Hematopoietic multipotent progenitor cell treated with erythropoietin and hydrocortisone succinate and interleukin-3 and kit ligand, for 6 days (in vitro differentiated cells): ENCODE results near the gene MMP20.

Experiments
- DNase-seq: peaks from one replicate; pipeline ENCODE4 v3.0.0-alpha.2; 2015

The MMP20 gene

DNA sequence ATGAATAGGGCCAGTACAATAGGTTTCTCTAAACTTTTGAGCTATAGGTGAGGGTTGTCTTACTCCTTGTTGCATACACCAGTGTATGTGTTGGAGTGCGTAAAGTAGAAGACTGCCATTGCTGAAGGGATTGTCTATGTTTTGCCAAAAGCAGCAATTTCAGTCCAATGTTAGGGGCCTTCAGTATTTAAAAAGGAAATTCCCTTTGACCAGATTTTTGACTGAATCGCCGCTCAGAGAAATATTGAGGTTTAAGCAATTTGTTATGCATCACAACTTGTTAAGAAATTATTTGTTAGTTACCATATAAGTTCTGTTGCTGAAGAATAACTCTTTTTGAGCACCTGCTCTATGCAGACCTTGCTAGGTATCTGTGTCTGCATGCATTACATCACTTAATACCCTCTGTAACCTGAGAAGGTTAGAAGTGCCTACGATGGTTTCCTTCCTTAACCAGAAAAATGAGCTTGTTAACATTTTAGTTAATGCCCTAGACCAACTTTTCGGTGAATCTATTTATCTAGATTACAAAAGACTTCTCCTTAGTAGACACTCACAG is 33.9 kb downstream of the MMP20 start:
- no peak for DNase-seq

DNA sequence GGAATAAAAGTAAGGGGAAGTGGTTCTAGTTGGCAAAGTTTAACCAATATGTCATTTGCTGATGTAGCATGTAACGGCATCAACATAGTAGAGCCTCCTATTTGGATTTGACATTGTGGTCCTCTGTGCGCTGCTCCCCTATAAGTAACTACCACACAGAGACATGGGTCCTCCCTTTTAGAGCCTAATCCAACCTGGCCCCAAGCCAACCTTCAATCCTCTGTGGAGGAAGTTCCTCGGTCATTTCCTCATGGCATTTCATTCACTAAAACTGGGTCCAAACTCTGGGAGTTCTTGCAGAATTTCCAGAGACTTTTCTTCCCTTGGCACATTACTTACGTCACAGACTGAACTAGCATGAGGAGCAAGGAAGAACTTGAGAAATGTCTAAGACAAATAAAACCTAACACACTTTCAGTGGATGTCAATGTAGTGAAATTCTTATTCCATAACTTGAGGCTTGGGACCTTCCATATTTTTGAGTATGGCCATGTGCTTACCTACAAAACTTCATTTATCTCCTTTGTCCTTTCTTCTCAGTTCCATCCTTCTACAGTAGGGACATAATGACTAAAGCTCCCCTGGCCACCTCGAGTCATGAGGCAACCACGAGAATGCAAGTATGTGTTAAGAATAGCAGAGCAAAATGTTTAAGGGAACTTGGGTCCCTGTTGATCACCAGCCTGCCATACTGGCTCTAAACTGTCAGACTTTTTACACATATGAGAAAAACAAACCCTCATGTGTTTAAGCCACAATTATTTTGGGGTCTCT is 34.7 kb downstream of the MMP20 start:
- no peak for DNase-seq

DNA sequence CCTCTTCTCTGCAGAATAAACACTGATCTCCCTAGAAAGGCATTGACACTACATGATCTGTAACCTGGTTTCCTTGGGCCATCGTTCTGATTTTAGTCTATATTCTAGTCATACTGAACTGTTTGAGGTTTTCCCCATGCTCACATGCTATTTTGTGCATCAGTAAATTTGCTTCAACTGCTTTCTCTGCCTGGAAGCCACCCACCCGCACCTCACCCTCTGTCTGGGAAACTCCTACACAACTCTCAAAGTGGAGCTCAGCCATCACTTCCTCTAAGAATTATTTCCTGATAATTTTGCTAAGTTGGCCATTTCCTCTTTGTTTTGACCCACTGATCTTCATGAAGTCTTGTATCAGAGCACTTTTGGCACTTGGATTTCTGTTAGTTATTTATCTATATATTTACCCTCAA is 36.1 kb downstream of the MMP20 start:
- no peak for DNase-seq

DNA sequence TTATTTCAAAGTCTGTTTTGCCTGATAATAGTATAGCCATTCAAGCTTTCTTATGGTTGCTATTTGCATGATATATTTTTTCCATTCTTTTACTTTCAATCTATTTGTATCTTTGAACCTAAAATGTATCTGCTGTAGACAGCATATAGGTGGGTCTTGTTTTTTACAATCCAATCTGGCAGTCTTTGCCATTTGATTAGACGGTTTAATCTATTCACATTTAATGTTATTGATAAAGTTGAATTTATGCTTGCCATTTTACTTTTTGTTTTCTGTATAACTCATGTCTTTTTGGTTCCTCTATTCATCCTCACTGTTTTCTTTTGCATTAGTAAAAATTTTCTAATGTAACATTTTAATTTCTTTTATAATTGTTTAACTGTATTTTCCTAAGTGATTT is 37.4 kb downstream of the MMP20 start:
- no peak for DNase-seq

DNA sequence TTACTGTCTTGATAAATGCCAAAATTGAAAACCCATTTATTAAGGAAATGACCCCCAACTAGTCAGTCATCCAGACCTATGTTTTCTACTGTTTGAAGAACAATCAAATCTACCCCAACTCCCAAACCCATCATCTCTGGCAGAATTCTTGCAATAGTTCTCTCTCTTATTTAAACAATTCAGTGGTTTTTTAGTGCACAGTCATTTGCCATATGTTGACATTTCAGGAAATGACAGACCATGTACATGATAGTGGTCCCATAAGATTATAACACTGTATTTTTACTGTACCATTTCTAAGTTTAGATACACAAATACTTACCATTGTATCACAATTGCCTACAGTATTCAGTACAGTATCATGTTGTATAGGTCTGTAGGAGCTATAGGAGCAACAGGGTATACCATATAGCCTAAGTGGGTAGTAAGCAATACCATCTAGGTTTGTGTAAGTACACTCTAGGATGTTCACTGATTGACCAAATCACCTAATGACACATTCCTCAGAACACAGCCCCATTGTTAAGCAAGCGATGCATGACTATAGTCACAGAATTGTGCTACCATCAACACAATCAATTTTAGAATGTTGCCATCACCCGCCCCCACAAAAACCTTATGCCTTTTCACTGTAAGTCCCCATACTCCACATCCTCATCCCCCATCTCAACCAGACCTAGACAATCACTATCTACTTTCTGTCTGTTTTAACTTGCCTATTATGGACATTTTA is 41.8 kb downstream of the MMP20 start:
- DNase-seq, result peak; percentile 22

DNA sequence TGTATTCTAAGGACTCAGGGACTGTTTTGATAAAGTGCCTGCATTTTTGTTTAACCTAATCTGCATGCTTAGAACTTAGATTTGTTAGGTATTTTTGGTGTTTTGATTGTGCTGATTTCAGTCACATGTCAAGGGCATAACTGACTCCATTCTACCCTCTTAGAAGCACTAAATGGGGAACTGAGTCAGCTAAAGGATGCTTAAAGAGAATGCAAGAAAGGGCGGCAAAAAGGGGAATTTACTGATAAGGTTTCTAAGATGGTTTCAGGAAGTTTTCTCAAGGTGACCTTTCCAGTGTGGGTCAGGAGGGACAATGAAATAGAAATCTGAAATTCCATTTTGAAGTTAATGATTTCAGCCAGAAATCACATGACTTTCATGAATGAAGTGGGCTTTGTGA is 43.0 kb downstream of the MMP20 start:
- DNase-seq, result no peak

DNA sequence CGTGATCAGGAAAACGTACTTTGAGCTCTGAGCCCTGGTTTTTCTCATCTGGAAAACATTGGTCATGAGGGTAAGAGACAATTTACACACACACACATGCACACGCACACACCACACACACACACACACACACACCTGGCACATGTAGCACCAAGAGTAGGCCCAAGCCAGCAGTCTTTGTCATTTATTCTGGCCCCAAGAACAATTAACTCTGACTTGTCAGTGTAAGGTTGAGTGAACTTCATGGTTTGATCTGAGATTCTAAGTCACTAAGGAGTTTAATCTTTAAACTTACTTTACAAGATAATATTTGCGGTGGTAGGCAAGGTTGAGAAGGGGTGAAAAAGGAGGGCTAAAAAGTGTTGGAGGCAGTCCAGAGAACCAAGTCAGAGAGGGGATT is 44.1 kb downstream of the MMP20 start:
- no peak for DNase-seq

DNA sequence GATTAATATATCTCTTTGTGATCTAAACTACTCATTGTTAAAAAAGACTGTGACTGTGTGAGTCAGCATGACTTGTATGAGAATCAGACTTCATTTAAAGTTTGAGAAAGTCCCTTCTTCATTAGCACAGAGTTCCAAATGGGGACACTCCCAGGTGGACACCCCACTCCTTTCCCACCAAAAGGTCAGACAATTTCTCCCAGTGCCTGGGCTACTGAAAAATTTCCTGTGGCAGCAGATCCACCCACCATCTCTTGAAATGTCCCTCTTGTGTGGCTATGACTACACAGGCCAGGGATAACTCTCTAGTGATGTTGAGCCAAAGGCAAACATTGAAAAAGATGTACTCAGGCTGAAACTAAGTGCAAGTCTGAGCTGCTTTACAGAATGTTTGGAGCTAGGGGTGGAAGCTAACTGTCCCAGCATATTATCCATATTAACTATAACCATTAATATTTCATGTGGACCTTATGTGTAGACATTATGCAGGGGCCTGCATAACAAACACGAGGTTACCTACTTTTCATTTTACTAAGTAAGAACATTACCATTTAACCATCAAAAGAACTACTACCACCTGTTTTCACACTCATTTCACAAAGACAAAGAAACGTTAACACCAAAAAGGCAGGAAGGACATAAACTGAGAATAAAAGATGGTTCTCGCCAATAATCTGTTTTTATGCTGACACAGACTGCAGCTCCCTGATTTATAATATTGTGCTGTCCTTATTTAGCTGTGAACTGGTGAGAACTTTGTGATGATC is 44.8 kb downstream of the MMP20 start:
- no peak for DNase-seq

DNA sequence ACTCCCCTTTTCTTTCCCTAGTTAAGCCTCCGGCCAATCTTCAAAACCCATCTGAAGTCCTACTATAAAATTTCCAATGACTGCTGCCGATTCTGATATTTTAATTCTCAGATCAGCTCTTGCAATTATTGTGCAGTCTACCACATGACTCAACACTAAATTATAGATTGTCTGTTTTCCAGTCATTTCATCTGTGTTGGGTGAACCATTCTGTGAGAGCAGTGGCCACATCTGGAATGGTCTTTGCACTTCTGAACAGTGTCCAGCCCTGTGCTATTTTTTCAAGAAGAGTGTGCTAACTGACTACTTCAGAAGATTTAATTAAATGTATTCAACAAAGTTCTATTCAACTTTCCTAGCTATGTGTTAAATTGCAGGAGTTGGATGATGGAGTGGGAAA is 47.4 kb downstream of the MMP20 start:
- DNase-seq, result no peak

DNA sequence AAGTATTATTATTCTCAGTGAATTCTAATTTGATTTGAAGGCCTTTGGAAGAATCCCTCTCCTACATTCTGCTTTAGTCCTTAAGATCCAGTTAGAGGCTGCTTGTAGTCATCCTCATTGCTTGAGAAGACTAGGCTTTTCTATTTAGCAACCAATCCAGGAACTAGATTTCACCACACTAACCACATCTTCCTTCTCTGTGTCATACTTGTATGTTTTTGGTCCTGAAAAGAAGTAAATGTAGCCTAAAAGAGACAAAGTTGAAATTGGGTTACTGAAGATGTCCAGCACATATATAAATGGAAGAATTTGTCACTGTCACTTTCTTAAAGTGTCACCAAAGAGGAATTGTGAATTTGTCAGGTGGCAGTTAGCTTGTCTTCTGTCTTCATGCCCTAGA is 48.0 kb downstream of the MMP20 start:
- peak; percentile 54 for DNase-seq

DNA sequence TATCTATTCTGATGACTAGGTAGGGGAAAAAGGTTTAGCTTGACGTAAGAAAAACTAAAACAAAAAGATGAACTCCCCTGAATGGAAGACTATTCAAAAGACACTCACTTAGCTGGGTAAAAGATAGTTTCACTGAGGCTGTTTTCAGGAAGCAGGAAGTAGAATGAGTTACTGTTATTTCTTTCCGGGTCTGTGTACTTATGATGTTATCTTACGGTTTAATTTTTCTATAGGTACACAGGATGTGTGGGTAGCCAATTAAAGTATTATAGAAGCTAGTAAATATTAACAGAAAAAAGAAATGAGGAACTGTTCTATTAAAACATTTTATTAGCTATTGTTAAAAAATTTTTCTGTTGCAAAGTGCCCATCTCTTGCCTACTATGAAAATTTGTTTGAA is 48.8 kb downstream of the MMP20 start:
- DNase-seq, result no peak

DNA sequence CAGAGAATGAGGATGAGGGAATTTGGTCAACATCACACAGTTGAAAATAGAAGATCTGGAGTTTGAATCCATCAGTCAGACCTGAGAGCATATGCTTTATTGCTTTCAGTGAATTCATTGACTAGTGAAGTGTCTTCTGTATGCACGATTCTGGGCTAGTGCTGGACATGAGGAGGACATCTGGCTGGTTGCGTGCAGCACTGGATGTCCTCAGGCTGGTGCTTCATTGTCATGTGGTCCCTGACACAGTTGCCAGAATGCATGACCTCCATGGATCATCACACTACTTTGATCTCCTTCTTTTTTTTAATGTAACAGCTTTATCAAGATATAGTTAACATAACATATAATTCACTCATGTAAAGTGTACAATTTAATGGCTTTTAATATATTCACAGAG is 50.1 kb downstream of the MMP20 start:
- DNase-seq, result no peak

DNA sequence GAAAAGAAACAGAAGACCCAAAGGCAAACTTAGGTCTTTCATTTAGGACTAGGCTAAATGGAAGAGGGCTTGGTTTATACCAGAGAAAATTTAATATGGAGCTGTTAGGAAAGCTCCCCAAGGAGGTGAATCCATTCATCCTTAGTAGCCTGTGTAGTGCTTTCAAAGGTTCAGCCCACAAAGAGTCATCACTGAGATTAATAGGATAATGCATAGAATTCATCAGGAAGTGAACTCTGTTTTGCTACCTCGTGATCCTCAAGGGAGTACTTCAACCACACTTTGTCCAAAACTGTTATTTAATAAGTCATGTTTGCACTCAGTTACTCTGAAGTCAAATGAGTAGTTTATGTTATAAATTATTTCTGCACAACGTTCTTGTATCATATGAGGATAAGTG is 51.3 kb downstream of the MMP20 start:
- no peak for DNase-seq

DNA sequence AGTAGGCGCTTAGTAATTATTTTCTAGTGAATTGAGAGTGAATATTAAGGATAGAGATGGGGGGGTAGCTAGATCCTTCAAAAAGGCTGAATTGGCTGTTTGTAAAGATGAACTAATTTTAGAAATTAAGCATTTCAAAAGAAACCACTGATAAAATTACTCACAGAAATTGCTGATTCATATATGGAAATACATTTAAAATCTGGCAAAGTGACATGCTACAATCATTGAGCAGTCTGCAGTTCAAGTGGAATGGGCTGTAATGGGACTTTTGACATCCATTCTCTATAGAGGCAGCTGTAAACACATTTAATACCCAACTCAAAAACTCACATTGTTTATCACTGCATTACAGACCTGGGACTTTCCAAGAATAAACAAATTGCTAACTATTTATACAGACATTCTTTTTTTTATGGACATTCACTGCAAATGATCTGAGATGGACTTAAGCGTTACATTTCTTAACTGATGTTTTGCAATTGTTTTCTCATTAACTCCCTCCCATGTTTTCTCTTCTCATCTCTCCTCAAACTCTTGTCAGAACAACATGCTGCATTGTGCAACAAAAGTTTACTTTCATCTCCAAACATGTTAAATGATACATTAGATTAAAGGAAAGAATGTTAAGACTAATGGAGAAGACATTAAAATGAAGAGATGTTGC is 52.4 kb downstream of the MMP20 start:
- no peak for DNase-seq

DNA sequence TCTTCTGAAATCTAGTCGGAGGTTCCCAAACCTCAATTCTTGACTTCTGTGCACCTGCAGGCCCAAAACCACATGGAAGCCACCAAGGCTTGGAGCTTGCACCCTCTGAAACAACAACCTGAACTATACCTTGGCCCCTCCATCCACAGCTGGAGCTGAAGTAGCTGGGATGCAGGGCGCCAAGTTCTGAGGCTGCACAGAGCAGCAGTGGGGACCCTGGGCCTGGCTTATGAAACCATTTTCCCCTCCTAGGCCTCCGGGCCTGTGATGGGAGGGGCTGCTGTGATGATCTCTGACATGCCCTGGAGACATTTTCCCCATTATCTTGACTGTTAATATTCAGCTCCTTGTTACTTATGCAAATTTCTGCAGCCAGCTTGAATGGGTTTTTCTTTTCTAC is 56.3 kb downstream of the MMP20 start:
- no peak for DNase-seq

DNA sequence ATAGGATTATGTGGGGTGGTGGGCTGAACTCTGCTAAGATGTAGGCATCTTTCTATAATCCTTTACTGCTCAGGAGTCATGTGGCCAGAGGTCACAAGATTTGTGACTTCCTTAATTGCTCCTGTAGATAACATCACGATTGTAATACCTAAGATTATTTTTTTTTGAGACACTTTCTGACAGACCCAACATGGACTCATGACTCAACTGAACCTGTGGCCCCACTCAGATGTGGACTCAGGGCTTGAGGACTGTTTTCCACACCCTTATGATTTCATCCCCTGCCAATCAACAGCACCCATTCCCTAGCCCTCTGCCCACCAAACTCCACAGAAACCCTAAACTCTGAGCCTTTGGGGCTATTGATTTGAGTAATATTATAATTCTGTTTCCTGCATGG is 59.0 kb downstream of the MMP20 start:
- no peak for DNase-seq

DNA sequence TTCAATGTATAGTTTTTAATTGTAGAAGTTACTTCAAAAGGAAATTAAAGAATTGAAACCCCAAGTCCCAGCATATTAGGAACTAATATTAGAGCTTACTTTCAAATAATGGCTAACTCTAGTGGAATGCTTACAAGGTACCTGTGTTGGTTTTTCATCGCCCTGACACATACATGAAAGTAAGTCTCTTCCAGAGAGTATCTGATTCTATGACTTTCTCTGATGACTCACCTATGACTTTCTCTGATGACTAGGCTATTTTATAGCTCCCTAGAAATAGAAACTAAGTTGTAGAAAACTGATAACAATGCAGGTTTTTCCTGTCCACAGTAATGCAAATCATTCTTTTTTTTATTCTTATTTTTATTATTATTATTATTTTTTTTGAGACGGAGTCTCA is 61.0 kb downstream of the MMP20 start:
- peak; percentile 39 for DNase-seq

DNA sequence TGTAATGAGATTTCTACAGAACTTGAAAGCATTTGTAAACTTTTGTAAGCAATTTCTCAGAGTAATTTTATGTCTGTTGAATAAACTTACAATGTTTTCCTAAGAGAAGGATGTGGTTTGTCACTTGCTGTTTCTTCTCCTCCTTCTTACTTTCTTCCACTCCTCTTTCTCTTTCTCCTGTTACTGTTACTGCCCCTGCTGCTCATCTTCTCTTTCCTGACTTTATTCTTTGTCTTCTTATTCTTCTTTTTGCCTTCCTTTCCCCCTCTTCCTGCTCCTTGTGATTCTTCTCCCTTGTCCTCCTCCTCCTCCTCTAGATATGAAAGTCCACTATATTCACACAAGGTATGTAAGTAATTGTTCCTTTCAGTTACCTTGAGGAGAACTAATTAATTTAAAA is 63.5 kb downstream of the MMP20 start:
- DNase-seq, result no peak

DNA sequence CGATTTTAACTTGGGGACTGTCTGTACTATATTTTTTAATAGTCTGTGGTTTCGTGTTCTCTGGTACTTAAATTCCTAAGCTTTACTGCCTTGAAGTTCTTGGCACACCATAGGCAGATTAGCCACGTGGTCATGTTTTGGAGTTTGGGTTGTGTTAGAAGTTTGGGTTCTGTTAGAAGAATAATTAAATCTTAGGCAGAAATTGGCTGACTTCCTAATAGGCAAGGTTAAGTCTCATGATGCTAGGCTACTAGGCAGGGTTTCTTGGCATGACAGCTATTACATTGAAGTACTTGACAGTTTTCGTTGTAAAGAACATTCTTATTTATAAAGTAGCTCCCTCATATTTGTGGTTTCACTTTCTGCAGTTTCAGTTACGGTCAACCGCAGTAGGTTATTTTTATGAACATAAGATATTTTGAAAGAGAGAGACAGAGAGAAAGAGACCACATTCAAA is 64.5 kb downstream of the MMP20 start:
- peak; percentile 64 for DNase-seq

DNA sequence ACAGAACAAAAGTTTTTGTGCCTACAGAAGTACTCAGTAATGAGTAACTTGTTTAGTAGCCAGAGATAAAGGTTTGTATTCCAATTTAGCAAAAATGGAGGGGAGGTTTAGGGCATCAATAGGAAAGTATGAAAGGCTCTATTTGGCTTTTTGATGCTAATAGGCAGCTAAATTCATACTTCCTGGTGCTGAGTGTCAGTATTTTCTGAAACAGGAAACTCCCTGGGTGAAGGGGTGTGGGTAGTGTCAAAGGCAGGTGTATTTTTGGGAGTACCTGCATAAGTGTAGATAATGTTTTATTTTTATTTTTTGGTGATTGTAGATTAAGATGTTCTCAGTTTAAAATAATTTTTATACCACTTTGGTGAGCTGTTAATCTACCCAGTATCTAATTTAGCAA is 65.3 kb downstream of the MMP20 start:
- no peak for DNase-seq

DNA sequence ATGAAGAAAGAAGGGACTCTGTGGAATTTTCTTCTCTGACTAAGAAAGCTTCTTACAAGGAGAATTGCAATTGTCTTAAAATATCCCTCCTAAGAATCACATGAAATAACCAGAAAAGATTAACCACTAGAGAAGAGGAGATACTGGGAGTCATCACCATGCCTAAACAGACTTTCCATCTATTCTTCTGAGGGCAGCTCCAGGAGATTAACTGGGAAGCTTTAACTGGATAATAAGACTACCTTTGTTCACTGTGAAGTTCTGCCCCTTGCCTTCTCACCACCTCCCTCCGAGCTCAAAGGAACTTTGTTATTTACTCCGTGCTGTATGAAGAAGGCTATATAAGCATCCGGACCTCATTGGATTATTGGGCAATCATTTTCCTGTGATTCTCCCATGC is 70.0 kb downstream of the MMP20 start:
- DNase-seq, result no peak

DNA sequence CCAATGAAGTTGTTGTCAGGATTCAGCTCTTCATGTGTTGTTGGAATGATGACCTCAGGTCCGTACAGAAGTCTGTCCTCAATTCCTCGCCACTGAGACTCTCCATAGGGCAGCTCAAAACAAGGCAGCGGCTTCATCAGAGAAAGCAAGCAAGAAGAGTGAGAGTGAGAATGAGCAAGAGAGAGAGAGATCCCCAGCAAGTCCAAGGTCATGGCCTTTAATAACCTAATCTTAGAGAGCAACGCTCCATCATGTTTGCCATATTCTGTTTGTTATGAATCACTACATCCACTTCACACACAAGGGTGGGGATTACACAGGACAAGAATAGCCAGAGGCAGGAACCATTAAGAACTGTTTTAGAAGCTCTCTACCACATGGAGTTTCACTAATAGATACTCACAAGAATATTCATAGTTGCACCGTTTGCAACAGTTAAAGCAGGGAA is 71.3 kb downstream of the MMP20 start:
- DNase-seq, result no peak
